Germinal center (tissue), 1 donor: ENCODE data around the gene HOXA3.

ENCODE experiments used
- DNase-seq: peaks from one replicate; pipeline ENCODE4 v3.0.0; 2012; ENCODE audit warnings: mixed read lengths, low spot score

Gene HOXA3

DNA sequence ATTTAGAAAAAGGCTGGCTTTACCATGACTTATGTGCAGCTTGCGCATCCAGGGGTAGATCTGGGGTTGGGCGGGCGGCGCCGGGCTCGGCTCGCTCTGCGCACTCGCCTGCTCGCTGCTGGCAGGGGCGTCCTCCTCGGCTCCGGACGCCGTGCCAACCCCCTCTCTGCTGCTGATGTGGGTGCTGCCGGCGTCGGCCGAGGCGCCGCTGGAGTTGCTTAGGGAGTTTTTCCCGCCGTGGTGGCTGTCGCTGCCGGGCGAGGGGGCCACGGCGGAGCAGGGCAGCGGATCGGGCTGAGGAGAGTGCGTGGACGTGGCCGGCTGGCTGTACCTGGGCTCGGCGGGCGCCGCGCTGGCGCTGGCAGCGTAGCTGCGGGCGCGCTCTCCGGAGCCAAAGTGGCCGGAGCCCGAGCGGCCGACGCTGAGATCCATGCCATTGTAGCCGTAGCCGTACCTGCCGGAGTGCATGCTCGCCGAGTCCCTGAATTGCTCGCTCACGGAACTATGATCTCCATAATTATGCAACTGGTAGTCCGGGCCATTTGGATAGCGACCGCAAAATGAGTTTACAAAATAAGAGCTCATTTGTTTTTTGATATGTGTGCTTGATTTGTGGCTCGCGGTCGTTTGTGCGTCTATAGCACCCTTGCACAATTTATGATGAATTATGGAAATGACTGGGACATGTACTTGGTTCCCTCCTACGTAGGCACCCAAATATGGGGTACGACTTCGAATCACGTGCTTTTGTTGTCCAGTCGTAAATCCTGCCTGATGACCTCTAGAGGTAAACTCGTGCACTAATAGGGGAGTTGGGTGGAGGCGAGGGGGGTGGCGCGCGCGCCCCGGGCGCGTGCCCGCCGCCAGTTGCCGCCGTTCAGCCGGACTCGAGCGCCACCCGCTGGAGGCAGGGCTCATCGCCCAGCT lies 9.1 kb downstream of the HOXA3 start, which contains the start of gene HOXA5:
TSS of gene HOXA5 (minus strand) at position 659 of the 927 bp plus-strand sequence. CDS start at position 585, 74 bp downstream.
- no peak for DNase-seq

DNA sequence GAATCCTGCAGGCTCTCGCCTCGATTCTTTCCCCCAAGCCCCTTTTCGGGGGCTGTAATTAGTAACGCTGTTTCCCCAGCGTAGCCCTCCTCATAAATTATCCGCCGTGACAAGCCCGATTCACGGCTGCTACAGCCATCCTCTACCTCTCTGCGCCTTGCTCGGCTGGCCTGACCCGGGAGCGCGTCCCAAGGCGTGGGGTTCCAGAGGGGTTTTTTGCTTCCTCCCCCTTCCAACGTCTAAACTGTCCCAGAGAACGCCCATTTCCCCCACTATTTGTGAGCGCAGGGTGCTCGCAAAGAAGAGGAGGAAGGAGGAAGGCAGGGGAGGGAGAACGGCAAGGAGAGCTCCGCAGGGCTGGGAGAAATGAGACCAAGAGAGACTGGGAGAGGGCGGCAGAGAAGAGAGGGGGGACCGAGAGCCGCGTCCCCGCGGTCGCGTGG lies 9.8 kb downstream of the HOXA3 start:
- no peak for DNase-seq

DNA sequence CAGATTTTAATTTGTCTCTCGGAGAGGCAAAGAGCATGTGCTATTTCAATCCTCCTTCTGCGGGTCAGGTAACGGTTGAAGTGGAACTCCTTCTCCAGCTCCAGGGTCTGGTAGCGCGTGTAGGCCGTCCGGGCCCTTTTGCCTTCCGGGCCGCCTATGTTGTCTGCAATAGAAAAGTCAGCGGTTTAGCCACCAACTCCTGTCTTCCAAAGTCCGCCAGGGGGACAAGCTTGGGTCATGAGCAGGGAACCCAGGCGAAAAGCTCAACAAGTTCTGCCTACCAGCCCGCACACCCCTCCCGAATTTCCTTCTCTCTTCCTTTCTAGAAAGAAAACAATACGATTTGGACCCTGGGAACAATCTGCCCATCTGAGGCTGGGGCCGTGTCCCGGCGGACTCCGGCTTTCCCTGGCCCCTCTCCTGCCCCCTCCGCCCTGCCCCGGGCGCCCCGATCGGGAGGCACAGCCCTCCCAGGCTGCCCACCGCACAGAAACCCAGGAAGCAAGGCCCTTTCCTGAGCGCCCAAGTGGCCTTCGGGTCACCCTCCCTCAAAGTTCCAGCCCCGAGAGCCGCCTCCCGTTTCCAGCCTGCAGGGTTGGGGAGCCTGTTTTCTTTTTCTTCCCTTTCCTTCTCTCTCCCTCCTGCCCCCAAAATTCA lies 10.3 kb downstream of the HOXA3 start:
- DNase-seq = no peak

DNA sequence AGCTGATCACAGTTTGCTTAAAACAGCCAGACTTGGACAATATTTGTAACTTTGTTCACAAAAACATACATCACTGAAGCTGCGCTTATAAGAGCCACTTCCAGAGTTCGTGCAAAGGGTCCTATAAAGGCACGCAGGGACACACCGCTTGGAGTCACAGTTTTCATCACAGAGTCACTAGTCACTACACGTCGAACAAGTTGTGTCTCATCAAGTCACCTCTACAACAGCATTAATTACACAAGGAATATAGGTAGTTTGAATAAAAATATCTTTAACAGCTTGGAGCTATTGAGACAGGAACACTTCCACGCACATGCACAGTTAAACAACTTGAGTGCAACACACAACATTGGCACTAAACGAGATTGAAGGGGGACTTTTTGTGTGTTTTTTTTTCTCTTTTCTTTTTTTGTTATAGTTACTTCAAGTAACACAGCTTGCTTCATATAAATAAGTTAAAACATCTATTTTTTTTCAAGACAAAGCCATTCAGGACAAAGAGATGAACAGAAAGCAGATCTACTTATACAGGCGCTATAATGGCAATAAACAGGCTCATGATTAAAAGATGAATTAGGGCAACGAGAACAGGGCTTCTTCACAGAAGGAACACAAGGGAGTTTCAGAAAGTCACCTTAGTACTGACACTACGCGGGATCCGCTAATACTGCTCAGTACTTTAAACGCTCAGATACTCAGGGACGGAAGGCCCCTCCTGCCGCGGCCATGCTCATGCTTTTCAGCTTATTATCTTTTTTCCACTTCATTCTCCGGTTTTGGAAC lies 11.1 kb downstream of the HOXA3 start:
- DNase-seq = no peak

DNA sequence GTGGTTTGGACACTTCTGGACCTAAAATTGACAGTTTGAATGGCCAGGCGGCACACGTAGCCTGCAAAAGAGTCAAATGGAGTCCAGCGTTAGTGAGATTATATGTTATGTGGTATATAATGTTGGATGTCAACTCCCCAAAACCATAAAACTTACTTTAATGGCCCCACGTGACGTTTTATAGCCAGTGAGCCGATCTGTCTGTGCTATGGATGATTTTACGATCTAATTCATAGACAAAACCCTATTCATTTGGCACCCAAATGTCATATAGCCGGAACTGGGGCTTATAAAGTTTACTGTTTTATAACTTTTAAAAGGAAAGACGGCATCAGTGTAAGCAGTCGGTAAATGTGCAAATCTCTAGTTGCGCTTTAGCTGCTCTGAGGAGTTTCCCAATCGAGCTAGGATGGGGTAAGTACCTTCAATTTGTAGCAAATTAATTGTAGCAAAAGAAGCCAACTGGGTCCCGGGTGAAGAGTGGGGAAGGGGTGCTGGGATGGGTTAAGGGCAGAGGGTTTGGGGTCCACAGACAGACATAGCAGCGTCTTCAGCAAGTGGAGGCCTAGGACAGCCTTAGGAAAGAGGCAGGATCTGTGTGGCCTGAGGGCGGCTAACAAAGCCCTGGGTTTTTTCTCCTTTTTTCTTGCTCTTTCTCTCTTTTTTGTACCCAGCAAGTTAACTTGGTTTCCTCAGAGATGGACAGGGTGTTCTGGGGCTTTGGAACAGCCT lies 12.1 kb downstream of the HOXA3 start:
- no peak for DNase-seq

DNA sequence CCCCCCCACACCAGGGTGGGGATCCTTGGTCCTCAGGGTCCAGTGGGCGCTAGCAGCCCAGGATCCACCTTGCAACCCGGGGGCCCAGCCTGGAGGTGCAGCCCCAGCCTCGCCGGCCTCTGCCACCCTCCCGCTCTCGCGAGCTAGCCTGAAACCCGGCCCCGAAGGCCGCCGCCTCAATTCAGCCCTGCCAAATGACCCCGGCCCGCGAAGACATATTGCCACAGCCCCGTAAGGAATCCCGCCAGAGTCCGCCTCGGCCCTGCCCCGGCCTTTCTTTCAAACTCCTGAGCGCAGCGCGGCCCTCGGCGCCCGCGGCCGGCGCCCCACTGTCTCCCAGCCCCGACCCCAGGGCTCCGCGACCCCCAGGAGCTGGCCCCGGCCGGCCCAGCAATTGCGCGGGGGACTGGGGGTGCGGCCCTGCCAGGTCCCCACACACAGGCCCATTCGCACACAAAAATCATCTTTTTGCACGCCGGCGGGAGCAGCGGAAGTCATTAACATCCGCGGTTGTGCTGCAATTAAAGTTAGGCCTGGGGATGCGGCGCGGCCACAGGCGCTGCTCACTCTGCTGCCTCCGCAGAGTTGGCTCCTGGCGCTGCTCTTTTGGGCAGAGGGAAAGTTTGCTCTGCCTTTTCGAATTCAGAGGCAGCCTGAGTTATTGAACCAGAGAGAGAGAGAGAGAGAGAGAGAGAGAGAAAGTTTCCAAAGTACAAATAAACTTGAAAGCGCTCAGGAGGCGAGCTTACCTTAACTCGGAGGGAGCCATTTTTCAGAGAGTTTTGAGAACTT lies 12.9 kb downstream of the HOXA3 start:
- no peak for DNase-seq

DNA sequence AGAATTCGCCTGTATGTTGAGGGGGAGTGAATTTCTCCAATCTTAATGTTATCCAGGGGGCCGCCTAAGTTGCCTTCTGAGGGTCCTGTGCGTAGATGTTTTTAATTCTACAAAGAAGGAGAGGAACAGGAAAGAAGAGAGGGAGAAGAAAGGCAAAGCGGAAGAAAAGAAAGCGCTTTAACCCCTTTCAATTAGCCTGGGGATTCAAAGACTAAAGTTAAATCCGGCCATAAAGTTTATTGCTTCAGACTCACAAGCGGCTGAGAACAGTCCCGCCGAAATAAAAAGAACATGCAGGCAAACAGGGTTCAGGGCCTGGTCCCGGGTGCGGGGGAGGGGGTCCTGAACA lies 13.4 kb downstream of the HOXA3 start:
- DNase-seq = no peak

DNA sequence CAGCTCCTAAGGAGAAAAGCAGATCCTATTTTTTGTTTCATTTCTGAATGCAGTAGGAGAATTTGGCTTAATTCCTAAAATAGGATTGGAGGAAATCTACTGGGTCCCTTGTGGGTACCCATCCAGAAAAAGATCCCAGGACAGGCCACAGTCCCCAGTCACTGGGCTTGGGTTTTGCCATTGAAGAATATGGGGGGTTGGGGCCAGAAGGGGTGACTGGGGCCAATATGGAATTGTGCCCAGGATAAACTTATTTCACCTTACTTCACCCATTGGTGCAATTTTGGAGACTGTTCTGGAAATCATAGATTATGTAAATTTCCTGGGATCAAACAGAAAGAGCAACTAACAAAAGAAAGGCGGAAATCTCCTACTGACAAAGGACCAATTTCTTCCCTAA lies 13.9 kb downstream of the HOXA3 start:
- no peak for DNase-seq

DNA sequence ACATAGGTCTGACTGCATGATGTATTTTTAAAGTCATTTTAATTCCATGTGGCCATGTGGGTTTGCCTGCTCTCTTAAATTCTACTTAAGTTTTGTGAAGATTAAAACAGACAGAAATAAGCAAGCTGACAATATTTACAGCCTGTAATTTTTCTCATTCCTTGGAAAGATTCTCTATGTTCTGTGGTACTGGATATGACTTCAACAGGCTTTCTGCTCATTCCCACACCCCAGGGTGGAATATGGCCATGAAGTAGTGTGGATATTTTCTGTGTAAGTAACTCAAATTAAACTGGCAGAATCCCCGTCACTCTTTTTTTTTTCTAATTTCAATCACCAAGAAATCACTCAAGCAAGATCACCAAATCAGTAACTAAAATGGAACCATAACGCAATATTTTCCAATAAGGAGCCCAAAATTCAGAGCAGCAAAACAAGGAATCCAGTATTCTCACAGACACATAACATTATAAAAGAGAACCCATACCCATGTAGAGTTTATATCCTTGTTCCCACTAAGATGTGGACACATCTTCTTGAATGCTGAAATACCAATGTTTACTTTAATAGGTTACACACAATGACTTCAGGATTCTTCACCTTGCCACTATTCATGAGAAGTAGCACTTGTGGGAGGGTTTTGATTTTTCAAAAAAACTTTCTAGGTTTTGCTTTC lies 14.6 kb downstream of the HOXA3 start:
- no peak for DNase-seq

DNA sequence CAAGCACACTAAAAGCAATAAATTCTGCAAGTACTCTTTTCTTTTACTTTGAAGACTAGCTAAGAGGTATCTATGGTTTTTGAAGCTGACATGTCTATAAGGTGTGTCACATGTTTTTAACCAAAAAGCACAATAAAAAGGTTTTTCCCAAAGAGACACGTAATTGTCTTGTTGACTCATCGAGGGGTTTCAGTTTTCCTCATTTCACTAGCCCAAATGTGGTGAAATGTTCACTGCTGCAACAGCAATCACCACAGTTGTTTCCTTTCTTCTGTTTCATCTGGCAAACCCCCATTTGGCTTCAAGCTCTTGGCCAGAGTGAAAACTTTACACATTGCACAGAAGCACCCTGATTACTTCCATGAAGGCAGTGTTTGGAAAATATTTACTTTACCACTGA lies 18.0 kb downstream of the HOXA3 start:
- DNase-seq = no peak

DNA sequence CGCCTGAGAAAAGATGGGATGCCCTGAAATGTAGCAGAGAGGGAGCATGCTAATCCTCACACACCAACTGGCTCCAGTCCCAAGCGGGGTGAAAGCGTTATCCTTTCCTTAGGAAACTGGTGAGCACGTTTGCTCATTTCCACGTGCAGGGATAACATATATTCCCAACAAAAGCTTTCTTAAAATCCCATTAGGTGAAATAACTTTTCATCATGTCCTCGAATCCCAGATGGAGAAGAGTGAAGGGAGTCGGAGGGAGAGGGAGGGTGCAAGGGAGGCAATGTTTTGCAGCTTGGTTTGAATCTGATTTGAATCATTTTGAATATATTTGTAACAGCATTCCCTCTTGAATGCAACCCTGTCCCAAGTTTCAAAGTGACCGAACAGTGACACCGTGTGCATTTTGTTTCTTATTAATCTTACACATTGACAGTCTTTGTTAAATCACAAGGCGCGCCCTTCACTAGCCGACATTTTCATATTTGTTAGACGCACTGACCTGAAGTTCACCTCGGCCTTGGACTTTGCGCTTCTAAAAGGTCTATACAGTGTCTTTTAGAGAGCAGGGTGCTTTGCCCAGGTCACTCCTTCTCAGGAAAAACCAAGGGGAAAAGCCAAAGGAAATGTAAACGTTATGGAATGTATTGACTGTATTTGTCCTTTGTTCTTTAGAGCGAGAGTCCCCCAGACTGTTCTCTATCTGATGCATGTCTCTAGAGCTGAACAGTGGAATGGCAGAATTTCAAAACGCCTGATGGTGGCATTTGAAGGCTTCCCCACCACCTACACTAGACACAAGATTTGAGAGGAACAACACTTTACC lies 18.8 kb downstream of the HOXA3 start:
- no peak for DNase-seq

DNA sequence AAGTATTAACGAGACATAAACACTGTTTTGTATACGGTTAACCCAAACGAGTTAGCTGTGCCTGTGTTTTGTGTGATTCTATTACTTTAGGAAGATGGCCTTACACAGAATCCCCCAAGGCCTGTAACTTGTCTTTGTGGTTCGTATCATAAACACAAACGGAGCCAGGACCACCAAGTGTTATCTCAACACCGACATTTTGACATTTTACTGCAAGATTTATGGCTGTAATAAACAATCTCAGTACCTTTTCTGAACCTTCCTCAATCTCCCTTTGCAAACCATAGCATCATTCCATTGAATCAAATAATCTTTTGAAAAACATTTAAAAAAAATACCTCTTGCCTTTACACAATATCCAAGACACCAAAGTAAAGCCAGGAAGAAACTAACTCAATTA lies 19.4 kb downstream of the HOXA3 start:
- DNase-seq = no peak

DNA sequence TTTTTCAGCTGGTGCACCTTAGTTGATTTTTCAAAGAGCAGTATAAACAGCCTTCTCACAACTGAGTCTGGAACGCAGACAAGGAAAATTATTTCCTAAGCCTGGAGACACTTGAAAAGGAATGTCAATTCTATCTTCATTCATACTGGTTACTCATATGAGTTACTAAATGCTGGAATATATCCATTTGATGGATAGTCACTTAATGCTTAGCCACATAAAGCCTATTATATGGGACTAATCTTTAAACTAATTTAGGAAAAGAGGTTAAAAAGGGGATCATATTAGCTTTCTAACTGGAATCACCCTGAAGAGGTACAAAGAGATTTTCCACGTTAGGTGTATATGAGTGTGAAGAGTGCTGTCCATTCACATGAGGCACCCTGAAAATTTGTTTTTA lies 20.2 kb downstream of the HOXA3 start:
- DNase-seq = no peak

DNA sequence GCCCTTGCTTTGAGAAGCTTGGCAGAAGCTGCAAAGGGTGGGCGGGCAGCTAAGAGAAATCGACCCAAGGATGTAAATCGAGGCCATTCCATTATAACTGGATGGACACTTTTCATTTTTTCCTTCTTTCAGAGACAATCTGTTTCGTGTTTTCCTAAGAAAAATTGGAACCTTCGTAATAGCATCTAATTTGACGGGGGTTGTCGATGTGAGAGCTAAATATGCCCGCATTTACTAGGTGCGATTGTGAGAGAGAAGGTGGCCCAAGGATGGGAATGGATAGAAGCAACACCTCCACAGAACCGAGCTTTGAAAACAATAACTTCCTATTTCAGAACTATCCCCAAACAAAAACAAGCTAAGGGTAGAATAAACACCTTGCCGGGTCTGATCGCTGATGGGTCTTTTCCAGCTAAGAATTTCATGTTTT lies 21.0 kb downstream of the HOXA3 start:
- DNase-seq = no peak

DNA sequence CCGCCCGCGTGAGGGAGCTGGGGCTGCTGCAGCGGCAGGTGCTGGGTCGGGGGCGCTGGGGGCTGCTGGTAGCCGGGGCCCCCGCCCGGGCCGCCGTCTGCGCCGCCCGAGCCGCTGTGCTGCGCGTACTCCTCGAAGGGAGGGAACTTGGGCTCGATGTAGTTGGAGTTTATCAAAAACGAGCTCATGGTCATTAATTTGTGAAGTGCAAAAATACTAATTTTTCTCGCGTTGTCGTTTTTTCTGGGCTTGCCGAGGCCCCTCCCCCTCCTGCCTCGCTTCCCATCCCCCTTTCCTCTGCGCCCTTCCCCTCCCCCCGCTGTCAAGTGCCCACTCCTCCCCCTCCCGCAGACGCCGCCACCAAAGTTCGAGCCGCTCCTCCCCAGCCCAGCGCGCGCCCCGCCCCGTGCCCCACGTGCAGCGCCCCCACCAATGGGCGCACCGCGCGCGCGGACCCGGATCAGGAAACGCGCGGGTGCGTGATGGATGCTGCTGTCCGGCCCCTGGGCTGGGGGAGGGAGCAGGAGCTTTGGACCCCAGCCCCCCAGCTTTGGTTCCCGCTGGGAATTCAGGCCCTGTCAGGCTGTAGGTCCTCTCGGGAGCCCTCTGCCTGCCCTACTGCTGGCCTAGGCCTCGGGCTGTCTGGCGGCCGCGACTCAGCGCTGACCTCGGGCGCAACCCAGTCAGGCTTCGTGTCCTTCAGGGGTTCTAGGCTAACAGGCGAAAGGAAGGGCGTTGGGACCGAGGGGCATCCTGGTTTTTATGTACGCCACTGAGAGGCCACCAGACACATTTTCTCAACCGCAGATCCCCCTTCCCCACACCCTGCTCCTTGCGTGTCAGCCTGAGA lies 21.6 kb downstream of the HOXA3 start, which contains the start of gene HOXA4:
TSS of gene HOXA4 (minus strand) at position 218 of the 850 bp plus-strand sequence. CDS start at position 194, 24 bp downstream.
- DNase-seq = peak; percentile 91

DNA sequence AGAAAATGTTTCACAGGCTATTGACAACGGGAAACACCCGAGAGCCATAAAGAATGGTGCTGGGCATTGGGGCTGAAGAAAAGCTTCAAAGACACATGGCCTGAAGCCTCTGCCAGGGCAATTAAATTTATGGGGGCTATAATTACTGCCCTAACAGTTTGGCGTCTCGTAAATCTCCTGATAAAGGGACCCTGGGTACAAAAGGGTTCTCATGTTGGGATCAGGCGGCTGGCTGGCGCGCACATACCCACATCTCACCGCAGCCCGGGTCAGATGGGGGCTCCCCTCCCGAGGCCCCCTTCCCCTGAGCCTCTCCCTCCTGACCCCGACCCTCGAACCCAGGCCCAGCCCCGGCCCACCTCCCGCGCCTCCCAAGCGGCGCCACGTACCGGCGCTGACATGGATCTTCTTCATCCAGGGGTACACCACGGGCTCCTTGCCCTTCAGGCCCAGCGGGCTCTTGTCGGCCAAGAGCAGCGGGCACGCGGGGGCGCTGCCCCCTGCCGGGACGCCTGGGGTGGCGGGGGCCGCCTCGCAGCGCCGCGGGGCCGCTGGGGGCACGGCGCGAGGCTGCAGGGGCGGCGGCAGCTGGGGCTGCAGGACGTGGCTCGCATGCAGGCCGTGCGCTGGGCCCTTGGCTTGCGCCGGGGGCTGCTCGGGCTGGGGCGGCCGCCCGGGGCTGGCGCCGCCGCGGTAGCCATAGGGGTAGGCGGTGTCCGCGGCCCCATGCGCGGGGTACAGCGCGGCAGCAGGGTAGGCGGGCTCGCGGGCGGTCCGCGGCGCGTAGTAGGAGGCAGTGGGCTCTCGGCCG lies 22.4 kb downstream of the HOXA3 start:
- peak; percentile 22 for DNase-seq
